G401 (cell line): ENCODE data around the gene DSC3. TPM values are rescaled to one million over a fixed set of nuclear protein-coding genes. Genes with fewer than 3 reads are reported as not detected.
"Not testable (repeated sequence)": the region's sequence is repeated elsewhere in the genome, so short reads cannot be mapped to it uniquely, and the experiment has no call there.

Source experiments
- DNase-seq: peaks from one replicate; pipeline ENCODE4 v3.0.0-alpha.2; 2015; ENCODE audit warnings: low spot score
- in situ Hi-C: cut with HindIII; loops from 2 replicates; pipeline ENCODE4 v1.10.0; 2016; ENCODE audit warnings: low sequenced_read_pairs, mixed read lengths
- total RNA-seq: library from RNA; depleted of rRNA; stranded (reverse); fragments of >200 nt; shearing (Covaris generic); gene quantifications from 2 replicates; pipeline ENCODE4 v1.2.3, GENCODE V29; 2014

Gene DSC3
- total RNA-seq, 1 experiment from 2014 or later: not detected

- DNase-seq: no peak
- in situ Hi-C loops: no loop called here
Measured at GRCh38 chr18:31043709-31044108, 1.2 kb upstream of the DSC3 start.

- in situ Hi-C loops: no loop called here
- no peak for DNase-seq
Measured at GRCh38 chr18:31042084-31042405, 497 bp downstream of the DSC3 start.

- in situ Hi-C loops: no loop called here
- no peak for DNase-seq
Measured at GRCh38 chr18:31041271-31042083, 1.1 kb downstream of the DSC3 start.

GRCh38 chr18:31040686-31041270 lies 1.8 kb downstream of the DSC3 start:
- in situ Hi-C loops: no loop called here
- DNase-seq: no peak

GRCh38 chr18:31039426-31039825 lies 3.1 kb downstream of the DSC3 start:
- in situ Hi-C loops: no loop called here
- no peak for DNase-seq

- in situ Hi-C loops, DNase-seq: not testable (repeated sequence)
Measured at GRCh38 chr18:31037686-31038085, 4.9 kb downstream of the DSC3 start.

- in situ Hi-C loops: no loop called here
- no peak for DNase-seq
Measured at GRCh38 chr18:31034541-31034940, 8.0 kb downstream of the DSC3 start.

- DNase-seq: no peak
- in situ Hi-C loops: no loop called here
Measured at GRCh38 chr18:31030574-31031278, 11.8 kb downstream of the DSC3 start.

GRCh38 chr18:31015715-31016434 lies 26.7 kb downstream of the DSC3 start:
- no peak for DNase-seq
- in situ Hi-C loops: no loop called here

- DNase-seq, in situ Hi-C loops: not testable (repeated sequence)
Measured at GRCh38 chr18:31011455-31011854, 31.1 kb downstream of the DSC3 start.

- DNase-seq: no peak
- in situ Hi-C loops: no loop called here
Measured at GRCh38 chr18:31010601-31011000, 31.9 kb downstream of the DSC3 start.

- in situ Hi-C loops: no loop called here
- DNase-seq: no peak
Measured at GRCh38 chr18:30999887-31000628, 42.5 kb downstream of the DSC3 start.

GRCh38 chr18:30999186-30999585 lies 43.4 kb downstream of the DSC3 start:
- no peak for DNase-seq
- in situ Hi-C loops: no loop called here

GRCh38 chr18:30997223-30997622 lies 45.3 kb downstream of the DSC3 start:
- in situ Hi-C loops: no loop called here
- DNase-seq: no peak

GRCh38 chr18:30992231-30992630 lies 50.3 kb downstream of the DSC3 start:
- DNase-seq: no peak
- in situ Hi-C loops: no loop called here

- in situ Hi-C loops: no loop called here
- no peak for DNase-seq
Measured at GRCh38 chr18:30991397-30991796, 51.1 kb downstream of the DSC3 start.

- DNase-seq: no peak
- in situ Hi-C loops: no loop called here
Measured at GRCh38 chr18:30989141-30989540, 53.4 kb downstream of the DSC3 start.

GRCh38 chr18:30988440-30988839 lies 54.1 kb downstream of the DSC3 start:
- in situ Hi-C loops: no loop called here
- no peak for DNase-seq
